B cell (primary cell): ENCODE results near the gene ECHDC3. TPM values are rescaled to one million over a fixed set of nuclear protein-coding genes. Genes with fewer than 3 reads are reported as not detected.
A peak's percentile ranks its signal among the peaks of the same experiment; 100 is the strongest.

Experiments
- ATAC-seq: fragments of 200-7000 bp; cut with Tn5 transposase; one replicate; pipeline ENCODE4 v1.10.0; 2021; ENCODE audit warnings: low read depth, mild to moderate bottlenecking, moderate number of reproducible peaks, moderate library complexity
- CTCF ChIA-PET: fragments of 350-600 bp; sonication (Branson Sonifier 250); formaldehyde crosslinking; loops from one replicate; lab custom pipeline; 2021; ENCODE audit warnings: antibody characterized with exemption, inconsistent platforms; lab: Charles Lee
- POLR2A ChIA-PET: fragments of 350-600 bp; sonication (Branson Sonifier 250); formaldehyde crosslinking; loops from one replicate; lab custom pipeline; 2021; ENCODE audit warnings: antibody characterized with exemption; lab: Charles Lee
- DNase-seq: peaks from one replicate; pipeline ENCODE4 v3.0.0; 2013
- H2AFZ ChIP-seq: 2 replicates; pipeline ENCODE4 v1.6.1; 2012; ENCODE audit warnings: mild to moderate bottlenecking, low read depth, low read length; ENCODE audit not compliant: insufficient read depth, poor library complexity, severe bottlenecking
- H3K27ac ChIP-seq, 2 donors: 1 replicate in 1 of 2; 2 replicates in 1 of 2; pipeline ENCODE4 v1.5.1; 2012 to 2013; ENCODE audit warnings: low read length in 2 of 2, mild to moderate bottlenecking in 2 of 2, moderate library complexity in 1 of 2
- H3K27me3 ChIP-seq, 4 experiments: fragments of 200-600 bp in 1 of 4; sonication (generic) in 1 of 4; replicated peaks in 1 of 4; 1 replicate in 2 of 4; 2 replicates in 2 of 4; pipeline versions ENCODE4 v1.6.1 to v1.7.0; 2013 to 2016; ENCODE audit warnings: low read length in 3 of 4, mild to moderate bottlenecking in 2 of 4, mixed read lengths in 1 of 4, moderate library complexity in 1 of 4; ENCODE audit not compliant: insufficient read depth in 4 of 4, control insufficient read depth in 3 of 4; ENCODE audit errors: control extremely low read depth in 1 of 4
- H3K36me3 ChIP-seq, 2 experiments: replicated peaks in 1 of 2; 1 replicate in 1 of 2; 2 replicates in 1 of 2; pipeline versions ENCODE4 v1.6.1 to v1.7.1; 2013; ENCODE audit warnings: low read length in 1 of 2; ENCODE audit not compliant: insufficient read depth in 2 of 2, control insufficient read depth in 1 of 2; ENCODE audit errors: control extremely low read depth in 1 of 2, extremely low read depth in 1 of 2
- H3K4me1 ChIP-seq, 2 donors: fragments of 200-600 bp in 1 of 2; sonication (generic) in 1 of 2; 1 replicate in 1 of 2; 2 replicates in 1 of 2; pipeline versions ENCODE4 v1.5.1 to v1.6.1; 2013 to 2017; ENCODE audit warnings: low read length in 2 of 2; ENCODE audit not compliant: control insufficient read depth in 2 of 2, insufficient read depth in 2 of 2
- H3K4me2 ChIP-seq: replicated peaks from 2 replicates; pipeline ENCODE3; 2012; ENCODE audit warnings: mild to moderate bottlenecking, low read depth, low read length; ENCODE audit not compliant: poor library complexity, severe bottlenecking
- H3K4me3 ChIP-seq, 5 experiments: fragments of 200-600 bp in 1 of 5; sonication (generic) in 1 of 5; 1 replicate in 3 of 5; 2 replicates in 2 of 5; pipeline versions ENCODE4 v1.5.1 to v1.7.0; 2011 to 2016; ENCODE audit warnings: low read length in 4 of 5, mild to moderate bottlenecking in 4 of 5, low read depth in 2 of 5, control low read depth in 1 of 5, moderate library complexity in 1 of 5; ENCODE audit not compliant: insufficient read depth in 1 of 5; ENCODE audit errors: control extremely low read depth in 1 of 5, extremely low read depth in 1 of 5
- H3K79me2 ChIP-seq: fragments of 200-600 bp; sonication (generic); one replicate; pipeline ENCODE4 v1.6.0; 2016; ENCODE audit warnings: low read length; ENCODE audit not compliant: control insufficient read depth, insufficient read depth
- H3K9ac ChIP-seq: fragments of 200-600 bp; sonication (generic); 2 replicates; pipeline ENCODE4 v1.6.1; 2017; ENCODE audit warnings: mild to moderate bottlenecking, low read length, moderate library complexity
- H3K9me3 ChIP-seq, 3 donors: one replicate each; pipeline versions ENCODE4 v1.6.1 to v1.7.1; 2013; ENCODE audit warnings: low read length in 2 of 3; ENCODE audit not compliant: control insufficient read depth in 2 of 3, insufficient read depth in 1 of 3; ENCODE audit errors: control extremely low read depth in 1 of 3
- H4K20me1 ChIP-seq: 2 replicates; pipeline ENCODE4 v1.6.0; 2012; ENCODE audit warnings: mild to moderate bottlenecking, low read length; ENCODE audit not compliant: insufficient read depth, control insufficient read depth, poor library complexity, severe bottlenecking
- H3K27ac Mint-ChIP-seq: one replicate; pipeline ENCODE4 v1.8.0; 2021; ENCODE audit warnings: mixed read lengths
- H3K27me3 Mint-ChIP-seq: one replicate; pipeline ENCODE4 v1.8.0; 2021; ENCODE audit warnings: mixed read lengths
- H3K4me1 Mint-ChIP-seq: one replicate; pipeline ENCODE4 v1.8.0; 2021; ENCODE audit warnings: mixed read lengths
- H3K4me3 Mint-ChIP-seq: one replicate; pipeline ENCODE4 v1.8.0; 2021; ENCODE audit warnings: mixed read lengths
- H3K9me3 Mint-ChIP-seq: one replicate; pipeline ENCODE4 v1.8.0; 2022; ENCODE audit warnings: mixed read lengths; ENCODE audit not compliant: insufficient read depth
- CTCF ChIP-seq: fragments of 200-600 bp; IDR thresholded peaks from one replicate; pipeline ENCODE4 v1.8.0; 2022; ENCODE audit warnings: antibody characterized with exemption, mild to moderate bottlenecking
- EZH2 ChIP-seq: IDR thresholded peaks from 2 replicates; pipeline ENCODE4 v1.6.1; 2012; ENCODE audit warnings: borderline replicate concordance, low read depth, mild to moderate bottlenecking, moderate library complexity, low read length; ENCODE audit not compliant: insufficient read depth, poor library complexity, severe bottlenecking
- WGBS: methylation state at CpG from one replicate; pipeline ENCODE4 v1.1.5; 2013; ENCODE audit warnings: missing lambda C conversion rate; ENCODE audit not compliant: insufficient coverage; 5-methylcytosine and 5-hydroxymethylcytosine counted together
- intact Hi-C: fragments of 100-400 bp; cut with micrococcal nuclease; formaldehyde crosslinking; loops from one replicate; pipeline ENCODE4 v1.10.0; 2022
- polyA minus RNA-seq: library from RNA; depleted of rRNA, polyadenylated mRNA; stranded (reverse); fragments of >200 nt; gene quantifications from 2 replicates; pipeline ENCODE4 v1.2.3, GENCODE V29; 2012
- polyA plus RNA-seq: library from polyadenylated mRNA; depleted of rRNA; stranded (reverse); fragments of >200 nt; gene quantifications from 2 replicates; pipeline ENCODE4 v1.2.3, GENCODE V29; 2012
- total RNA-seq, 2 donors: library from RNA; stranded (reverse); fragments of 120-200 nt in 1 of 2; gene quantifications; 1 replicate in 1 of 2; 2 replicates in 1 of 2; pipeline versions ENCODE4 v1.2.3 to v1.2.4, GENCODE V29; 2013 to 2022

The ECHDC3 gene
- total RNA-seq, result 8.7 and 9.6 TPM in 2 replicates
- total RNA-seq (2013), result 2.4 TPM
- 1.9 and 3.9 TPM in 2 replicates for polyA plus RNA-seq
- polyA minus RNA-seq, result 4.0 and 5.2 TPM in 2 replicates

GRCh38 chr10:11742009-11742778, at the start of gene ECHDC3:
ECHDC3 (plus strand) TSS chr10:11742382; CDS start chr10:11742577, 195 bp downstream.
- POLR2A ChIA-PET, result interaction anchor here (0.9 kb wide), 1 partner anchor 110 kb away, joined by 3 read pairs; no protein-coding TSS in a partner anchor
- Histone ChIP-seq H3K36me3 (no peaks in the 10 kb centered on the region), H3K9ac (peak within 1 kb of the TSS; percentile 65), H3K4me2 (peak within 1 kb of the TSS; percentile 95), H3K27me3 (no peaks in the 10 kb centered on the region), H2AFZ (peak within 1 kb of the TSS; percentile 79), H4K20me1 (no peaks in the 10 kb centered on the region), H3K4me1 (peaks cover 5 to 13% of the 10 kb centered on the region in 2 donors), H3K4me3 (peak within 1 kb of the TSS; percentile 13 to 73 (median 62)), H3K79me2 (no peaks in the 10 kb centered on the region), H3K9me3 (peaks cover 0 to 5% (median 0%) of the 10 kb centered on the region in 3 donors), H3K27ac (peak within 1 kb of the TSS in 1 of 2 donors; percentile 43)
- Mint-ChIP-seq H3K27ac (peak within 1 kb of the TSS; percentile 80), H3K4me3 (peak within 1 kb of the TSS; percentile 85), H3K4me1 (peaks cover 20% of the 10 kb centered on the region), H3K27me3 (no peaks in the 10 kb centered on the region), H3K9me3 (no peaks in the 10 kb centered on the region)
- ATAC-seq (peak; percentile 91), DNase-seq (peak; percentile 82)
- intact Hi-C loops, result loop anchor here (1.0 kb wide), 1 partner anchor 16 kb away; no protein-coding TSS in a partner anchor
- TF ChIP-seq EZH2 (no peak), CTCF (no peak)
- CTCF ChIA-PET, result interaction anchor here (1.6 kb wide), 1 partner anchor 15 kb away, joined by 4 read pairs; no protein-coding TSS in a partner anchor
- 5% methylated on average over 79 of the region's 93 CpGs for WGBS

- POLR2A ChIA-PET, result no interaction called here
- H3K4me1 ChIP-seq, result peaks cover 22 to 37% of the 10 kb centered on the region in 2 donors
- H4K20me1 ChIP-seq, result no peaks in the 10 kb centered on the region
- intact Hi-C loops, result no loop called here
- H3K27me3 ChIP-seq, result no peaks in the 10 kb centered on the region
- no peak overlapping the region for H3K9ac ChIP-seq
- CTCF ChIA-PET, result interaction anchor here (1.6 kb wide), 1 partner anchor 31 kb away, joined by 5 read pairs; no protein-coding TSS in a partner anchor
- H3K79me2 ChIP-seq, result no peaks in the 10 kb centered on the region
- H3K9me3 Mint-ChIP-seq, result no peaks in the 10 kb centered on the region
- H3K27ac Mint-ChIP-seq, result no peak overlapping the region
- no peak overlapping the region for H3K4me3 Mint-ChIP-seq
- H3K27ac ChIP-seq, result no peak overlapping the region
- H3K4me3 ChIP-seq, result no peak overlapping the region
- peaks cover 0 to 4% (median 0%) of the 10 kb centered on the region in 3 donors for H3K9me3 ChIP-seq
- WGBS, result 100% methylated on average over 6 of the region's 7 CpGs
- ATAC-seq (no peak), DNase-seq (no peak)
- no peak overlapping the region for H2AFZ ChIP-seq
- no peak overlapping the region for H3K4me2 ChIP-seq
- no peaks in the 10 kb centered on the region for H3K27me3 Mint-ChIP-seq
- TF ChIP-seq CTCF, result no peak
- TF ChIP-seq EZH2, result no peak
- peaks cover 48% of the 10 kb centered on the region for H3K4me1 Mint-ChIP-seq
- no peaks in the 10 kb centered on the region for H3K36me3 ChIP-seq
These were observed 48.8 kb upstream of the ECHDC3 start for GRCh38 chr10:11693376-11693775.
